GM12874 (cell line): ENCODE results near the gene EIF4E1B.

ENCODE experiments used
- TF ChIP-seq, protein P1 (sequence below): IDR thresholded peaks from 2 replicates; pipeline ENCODE4 v1.5.1; 2011; ENCODE audit warnings: low read depth, mild to moderate bottlenecking, control low read depth, low read length, moderate library complexity; ENCODE audit not compliant: insufficient read depth

Gene EIF4E1B

DNA sequence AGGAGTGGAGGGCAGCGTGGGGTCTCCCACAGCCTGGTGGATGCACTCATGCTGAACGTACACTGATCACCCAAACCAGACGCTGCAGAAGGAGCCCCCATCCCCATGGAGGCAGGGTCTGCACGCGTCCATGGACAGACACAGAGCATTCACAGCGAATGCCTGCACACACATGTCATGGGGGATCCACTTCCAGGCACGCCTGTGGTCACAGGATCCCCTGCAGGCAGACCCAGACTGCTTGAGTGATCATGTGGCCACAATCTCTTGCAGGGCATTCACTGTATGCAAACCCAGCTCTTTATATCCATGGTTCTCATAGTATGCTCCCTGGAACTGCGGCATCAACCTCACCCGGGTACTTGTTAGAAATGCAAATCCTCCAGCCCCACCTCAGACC lies 5.5 kb upstream of the EIF4E1B start:
- TF ChIP-seq, protein P1, sequence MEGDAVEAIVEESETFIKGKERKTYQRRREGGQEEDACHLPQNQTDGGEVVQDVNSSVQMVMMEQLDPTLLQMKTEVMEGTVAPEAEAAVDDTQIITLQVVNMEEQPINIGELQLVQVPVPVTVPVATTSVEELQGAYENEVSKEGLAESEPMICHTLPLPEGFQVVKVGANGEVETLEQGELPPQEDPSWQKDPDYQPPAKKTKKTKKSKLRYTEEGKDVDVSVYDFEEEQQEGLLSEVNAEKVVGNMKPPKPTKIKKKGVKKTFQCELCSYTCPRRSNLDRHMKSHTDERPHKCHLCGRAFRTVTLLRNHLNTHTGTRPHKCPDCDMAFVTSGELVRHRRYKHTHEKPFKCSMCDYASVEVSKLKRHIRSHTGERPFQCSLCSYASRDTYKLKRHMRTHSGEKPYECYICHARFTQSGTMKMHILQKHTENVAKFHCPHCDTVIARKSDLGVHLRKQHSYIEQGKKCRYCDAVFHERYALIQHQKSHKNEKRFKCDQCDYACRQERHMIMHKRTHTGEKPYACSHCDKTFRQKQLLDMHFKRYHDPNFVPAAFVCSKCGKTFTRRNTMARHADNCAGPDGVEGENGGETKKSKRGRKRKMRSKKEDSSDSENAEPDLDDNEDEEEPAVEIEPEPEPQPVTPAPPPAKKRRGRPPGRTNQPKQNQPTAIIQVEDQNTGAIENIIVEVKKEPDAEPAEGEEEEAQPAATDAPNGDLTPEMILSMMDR: no peak

DNA sequence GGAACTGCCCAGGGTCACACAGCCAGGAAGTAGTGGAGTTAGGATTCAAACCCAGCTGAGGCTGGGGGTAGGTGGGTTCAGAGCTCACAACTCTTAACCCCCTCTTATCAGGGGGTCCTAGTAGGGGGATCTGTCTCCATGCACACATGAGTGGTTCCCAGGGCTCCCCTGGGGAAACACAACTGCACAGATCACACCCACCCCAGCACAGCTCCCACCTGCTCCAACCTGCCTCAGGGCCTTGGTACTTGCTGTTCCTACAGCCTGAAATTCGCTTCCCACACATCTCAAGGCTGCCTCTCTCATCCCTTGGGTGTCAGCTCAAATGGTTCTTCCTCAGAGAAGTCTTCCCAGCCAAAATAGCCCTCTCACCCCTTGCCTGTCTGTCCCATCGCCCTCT lies 5.0 kb upstream of the EIF4E1B start:
- TF ChIP-seq, protein P1: no peak

GRCh38 chr5:176625966-176626875 lies 4.3 kb upstream of the EIF4E1B start:
- TF ChIP-seq, protein P1: no peak

DNA sequence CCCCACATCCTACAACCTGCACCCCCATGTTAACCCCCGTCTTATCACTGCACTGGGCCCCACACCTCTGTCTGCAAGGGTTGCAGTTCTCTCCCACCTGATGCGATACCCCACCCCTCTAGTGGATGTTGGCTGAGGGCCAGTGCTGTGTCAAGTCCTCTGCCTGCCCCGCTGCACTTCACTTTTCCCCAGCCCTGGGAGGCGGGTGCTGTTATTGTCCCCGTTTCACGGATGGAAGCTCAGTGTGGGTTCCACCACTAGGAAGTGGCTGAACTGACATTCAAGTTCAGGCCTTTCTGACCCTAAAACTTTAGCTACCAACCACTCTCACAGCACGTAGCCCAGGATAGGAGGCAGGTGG lies 3.6 kb upstream of the EIF4E1B start:
- TF ChIP-seq, protein P1: no peak

DNA sequence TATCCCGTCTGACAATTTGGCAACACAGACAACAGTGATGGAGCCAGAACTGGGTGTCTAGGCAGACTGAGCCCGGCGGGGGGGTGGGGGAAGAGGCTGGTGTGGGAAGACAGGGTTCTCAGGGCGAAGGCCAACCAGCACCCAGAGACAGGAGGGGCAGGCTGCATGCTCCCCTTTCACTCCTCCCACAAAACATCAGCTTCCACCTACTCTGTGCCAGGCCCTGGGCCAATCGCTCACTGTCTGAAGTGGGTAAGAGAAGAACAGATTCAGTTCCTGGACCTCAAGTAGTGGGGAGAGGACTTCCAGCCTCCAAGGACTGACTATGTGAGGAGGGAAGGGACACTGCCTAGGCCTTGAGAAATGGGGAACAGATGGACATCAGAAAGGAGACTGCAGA lies 2.9 kb upstream of the EIF4E1B start:
- TF ChIP-seq, protein P1: no peak

DNA sequence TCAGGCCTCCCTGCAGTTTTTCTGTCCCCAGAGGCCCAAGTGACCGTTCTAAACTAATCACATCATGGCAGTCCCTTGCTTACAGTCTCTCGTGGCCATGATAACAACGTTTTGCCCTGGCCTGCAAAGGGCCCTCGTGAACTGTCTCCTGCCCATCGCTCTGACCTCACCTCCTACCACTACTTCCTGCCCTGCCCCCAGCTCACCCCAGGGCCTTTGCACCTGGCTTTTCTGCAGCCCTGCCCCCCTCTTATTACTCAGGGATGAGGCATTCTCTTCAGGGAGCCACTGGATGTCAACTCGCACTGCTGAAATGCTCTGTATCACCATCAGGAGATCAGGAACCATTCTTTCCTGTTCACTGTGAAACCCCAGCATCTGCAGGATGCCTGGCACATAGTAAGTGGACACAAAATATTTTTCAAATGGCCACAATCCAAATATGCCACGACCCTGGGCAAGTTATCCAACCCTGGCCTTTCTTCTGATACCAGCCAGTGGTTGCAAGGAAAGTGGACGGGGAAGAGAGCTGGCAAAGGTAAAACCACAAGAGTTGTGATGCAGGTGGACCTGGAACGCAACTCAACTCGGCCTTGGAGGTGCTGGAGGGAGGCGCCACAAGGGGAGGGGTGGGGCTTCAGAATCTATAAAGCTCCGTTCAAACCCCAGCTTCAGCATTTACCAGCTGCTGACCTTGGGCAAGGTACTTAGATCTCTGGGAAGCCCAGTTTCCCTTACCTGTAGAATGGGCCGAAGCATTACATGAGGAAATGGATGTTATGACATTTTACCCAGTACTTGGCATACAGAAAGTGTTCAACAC lies 1.9 kb upstream of the EIF4E1B start:
- TF ChIP-seq, protein P1: no peak

DNA sequence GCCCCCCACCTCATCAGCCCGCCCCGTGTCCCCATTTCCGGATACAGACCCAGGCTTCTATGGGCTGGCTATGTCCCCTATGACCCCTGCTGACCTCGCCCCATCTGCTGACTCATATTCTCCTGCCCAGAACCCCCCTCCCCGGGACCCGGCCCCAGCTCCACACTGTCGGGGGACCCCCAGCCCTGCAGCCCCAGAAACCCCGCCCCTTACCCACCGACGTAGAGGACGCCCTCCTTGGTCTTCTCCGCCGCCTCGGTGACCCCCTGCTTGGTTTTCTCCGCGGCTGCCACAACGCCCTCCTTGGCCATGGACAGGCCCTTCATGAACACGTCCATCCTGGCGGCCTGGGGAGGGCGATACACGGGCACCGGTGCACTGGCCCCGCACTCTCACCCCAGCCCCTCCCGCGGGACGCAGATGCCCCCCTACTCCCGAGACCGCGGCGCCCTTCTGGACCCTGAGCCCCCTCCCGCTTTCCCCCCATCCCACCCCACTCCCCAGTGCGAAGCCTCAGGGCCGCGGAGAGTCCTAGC lies 1.1 kb upstream of the EIF4E1B start:
- TF ChIP-seq, protein P1: no peak
